B cell (primary cell): ENCODE results near the gene MCEE.

Experiments
- CTCF ChIP-seq: fragments of 200-600 bp; IDR thresholded peaks from one replicate; pipeline ENCODE4 v1.8.0; 2022; ENCODE audit warnings: antibody characterized with exemption, mild to moderate bottlenecking
- EZH2 ChIP-seq: IDR thresholded peaks from 2 replicates; pipeline ENCODE4 v1.6.1; 2012; ENCODE audit warnings: borderline replicate concordance, low read depth, mild to moderate bottlenecking, moderate library complexity, low read length; ENCODE audit not compliant: insufficient read depth, poor library complexity, severe bottlenecking

- no peak for TF ChIP-seq CTCF
- TF ChIP-seq EZH2: no peak
Measured at GRCh38 chr2:71126957-71127356, 3.1 kb downstream of the MCEE start.
